CD4-positive, alpha-beta T cell treated with Interleukin-2 at 100 ng/mL for 4 hours (primary cell): Measurements from ENCODE around the gene STOML3.

Experiments
- DNase-seq: peaks from one replicate; pipeline ENCODE4 v3.0.0-alpha.2; 2020; ENCODE audit warnings: low spot score

The STOML3 gene

GRCh38 chr13:38980750-38981078 is 9.9 kb downstream of the STOML3 start:
- no peak for DNase-seq

- DNase-seq: no peak
Measured at GRCh38 chr13:38979891-38980749, 10.5 kb downstream of the STOML3 start.

- DNase-seq: no peak
Measured at GRCh38 chr13:38970380-38971051, 20.1 kb downstream of the STOML3 start.

GRCh38 chr13:38969187-38969586 is 21.4 kb downstream of the STOML3 start:
- no peak for DNase-seq

GRCh38 chr13:38967446-38967845 is 23.2 kb downstream of the STOML3 start:
- no peak for DNase-seq

GRCh38 chr13:38965281-38965680 is 25.4 kb downstream of the STOML3 start:
- DNase-seq: no peak

GRCh38 chr13:38960175-38960574 is 30.5 kb downstream of the STOML3 start:
- no peak for DNase-seq

GRCh38 chr13:38957794-38958592 is 32.6 kb downstream of the STOML3 start:
- no peak for DNase-seq

GRCh38 chr13:38954844-38955243 is 35.8 kb downstream of the STOML3 start:
- no peak for DNase-seq

GRCh38 chr13:38954291-38954690 is 36.3 kb downstream of the STOML3 start:
- no peak for DNase-seq

- DNase-seq: no peak
Measured at GRCh38 chr13:38952827-38953226, 37.8 kb downstream of the STOML3 start.

GRCh38 chr13:38951525-38952313 is 38.9 kb downstream of the STOML3 start:
- no peak for DNase-seq

GRCh38 chr13:38950987-38951386 is 39.6 kb downstream of the STOML3 start:
- no peak for DNase-seq

- no peak for DNase-seq
Measured at GRCh38 chr13:38947054-38947453, 43.6 kb downstream of the STOML3 start.

- DNase-seq: no peak
Measured at GRCh38 chr13:38944219-38944618, 46.4 kb downstream of the STOML3 start.

- DNase-seq: no peak
Measured at GRCh38 chr13:38943231-38943630, 47.4 kb downstream of the STOML3 start.

- DNase-seq: no peak
Measured at GRCh38 chr13:38941353-38941945, 49.2 kb downstream of the STOML3 start.

GRCh38 chr13:38933786-38934185 is 56.8 kb downstream of the STOML3 start:
- no peak for DNase-seq

- no peak for DNase-seq
Measured at GRCh38 chr13:38922170-38922569, 68.5 kb downstream of the STOML3 start.

- no peak for DNase-seq
Measured at GRCh38 chr13:38921081-38921480, 69.5 kb downstream of the STOML3 start.
